Daoy (cell line): ENCODE results near the gene LSM14A. TPM values are rescaled to one million over a fixed set of nuclear protein-coding genes. Genes with fewer than 3 reads are reported as not detected.
"Not testable (repeated sequence)": the region's sequence is repeated elsewhere in the genome, so short reads cannot be mapped to it uniquely, and the experiment has no call there.

Experiments
- DNase-seq: peaks from one replicate; pipeline ENCODE4 v3.0.0-alpha.2; 2015; ENCODE audit warnings: low read depth
- total RNA-seq: library from RNA; depleted of rRNA; stranded (reverse); fragments of >200 nt; shearing (Covaris generic); gene quantifications from 2 replicates; pipeline ENCODE4 v1.2.3, GENCODE V29; 2014

LSM14A gene
- total RNA-seq, 1 experiment from 2014 or later, result 35.3 TPM

- DNase-seq, result not testable (repeated sequence)
These were observed 13.3 kb upstream of the LSM14A start for GRCh38 chr19:34158966-34159365.

- DNase-seq, result not testable (repeated sequence)
These were observed 12.8 kb upstream of the LSM14A start for GRCh38 chr19:34159541-34159940.

- DNase-seq, result not testable (repeated sequence)
These were observed 10.4 kb upstream of the LSM14A start for GRCh38 chr19:34161902-34162301.

GRCh38 chr19:34165295-34165738 is 7.0 kb upstream of the LSM14A start:
- no peak for DNase-seq

- DNase-seq, result not testable (repeated sequence)
These were observed 2.7 kb upstream of the LSM14A start for GRCh38 chr19:34169475-34170199.

GRCh38 chr19:34171539-34171876 is 796 bp upstream of the LSM14A start:
- peak; percentile 76 for DNase-seq

- DNase-seq, result no peak
These were observed 423 bp downstream of the LSM14A start for GRCh38 chr19:34172661-34173192.

- DNase-seq, result peak; percentile 35
These were observed 1.1 kb downstream of the LSM14A start for GRCh38 chr19:34173193-34173956.

- DNase-seq, result not testable (repeated sequence)
These were observed 2.9 kb downstream of the LSM14A start for GRCh38 chr19:34175173-34175572.

GRCh38 chr19:34176581-34176980 is 4.3 kb downstream of the LSM14A start:
- DNase-seq, result no peak

GRCh38 chr19:34178274-34178610 is 5.9 kb downstream of the LSM14A start:
- no peak for DNase-seq

- DNase-seq, result no peak
These were observed 6.8 kb downstream of the LSM14A start for GRCh38 chr19:34179066-34179465.

GRCh38 chr19:34180273-34180672 is 8.0 kb downstream of the LSM14A start:
- no peak for DNase-seq

- no peak for DNase-seq
These were observed 8.4 kb downstream of the LSM14A start for GRCh38 chr19:34180709-34181108.

- no peak for DNase-seq
These were observed 9.0 kb downstream of the LSM14A start for GRCh38 chr19:34181111-34181864.

- no peak for DNase-seq
These were observed 9.8 kb downstream of the LSM14A start for GRCh38 chr19:34182125-34182524.

- DNase-seq, result no peak
These were observed 12.7 kb downstream of the LSM14A start for GRCh38 chr19:34184880-34185491.

- DNase-seq, result no peak
These were observed 13.9 kb downstream of the LSM14A start for GRCh38 chr19:34186205-34186604.

GRCh38 chr19:34187011-34187410 is 14.7 kb downstream of the LSM14A start:
- DNase-seq, result no peak

- DNase-seq, result no peak
These were observed 16.1 kb downstream of the LSM14A start for GRCh38 chr19:34188408-34188807.

- no peak for DNase-seq
These were observed 17.1 kb downstream of the LSM14A start for GRCh38 chr19:34189199-34189916.
